Hepatocyte (in vitro differentiated cells): ENCODE measurements around the gene TCEA3.

Experiments used
- EZH2 ChIP-seq: fragments of 200-600 bp; sonication (generic); IDR thresholded peaks from 2 replicates; pipeline ENCODE4 v1.6.1; 2016; ENCODE audit warnings: antibody characterized with exemption, mild to moderate bottlenecking, borderline replicate concordance
- EZH2phosphoT487 ChIP-seq: fragments of 200-600 bp; sonication (generic); IDR thresholded peaks from one replicate; pipeline ENCODE4 v1.6.1; 2018; ENCODE audit warnings: antibody characterized with exemption, mild to moderate bottlenecking, low read depth, moderate library complexity; ENCODE audit not compliant: unreplicated experiment, severe bottlenecking
- TF ChIP-seq, protein P1 (sequence below): fragments of 200-600 bp; sonication (generic); IDR thresholded peaks from 2 replicates; pipeline ENCODE4 v1.5.1; 2016; ENCODE audit warnings: antibody characterized with exemption, mild to moderate bottlenecking; ENCODE audit not compliant: poor library complexity

DNA sequence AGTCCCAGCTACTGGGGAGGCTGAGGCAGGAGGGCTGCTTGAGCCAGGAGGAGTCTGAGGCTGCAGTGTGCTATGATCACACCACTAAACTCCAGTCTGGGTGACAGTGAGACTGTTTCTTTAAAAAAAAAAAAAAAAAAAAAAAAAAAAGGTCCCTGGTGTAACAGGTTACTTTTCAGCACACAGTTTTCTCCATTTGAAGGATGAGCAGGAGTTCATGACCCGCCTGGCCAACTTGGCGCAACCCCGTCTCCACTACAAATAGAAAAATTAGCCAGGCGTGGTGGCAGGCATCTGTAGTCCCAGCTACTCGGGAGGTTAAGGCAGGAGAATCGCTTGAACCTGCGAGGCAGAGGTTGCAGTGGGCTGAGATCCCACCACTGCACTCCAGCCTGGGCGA is 92.8 kb downstream of the TCEA3 start:
- TF ChIP-seq, protein P1, sequence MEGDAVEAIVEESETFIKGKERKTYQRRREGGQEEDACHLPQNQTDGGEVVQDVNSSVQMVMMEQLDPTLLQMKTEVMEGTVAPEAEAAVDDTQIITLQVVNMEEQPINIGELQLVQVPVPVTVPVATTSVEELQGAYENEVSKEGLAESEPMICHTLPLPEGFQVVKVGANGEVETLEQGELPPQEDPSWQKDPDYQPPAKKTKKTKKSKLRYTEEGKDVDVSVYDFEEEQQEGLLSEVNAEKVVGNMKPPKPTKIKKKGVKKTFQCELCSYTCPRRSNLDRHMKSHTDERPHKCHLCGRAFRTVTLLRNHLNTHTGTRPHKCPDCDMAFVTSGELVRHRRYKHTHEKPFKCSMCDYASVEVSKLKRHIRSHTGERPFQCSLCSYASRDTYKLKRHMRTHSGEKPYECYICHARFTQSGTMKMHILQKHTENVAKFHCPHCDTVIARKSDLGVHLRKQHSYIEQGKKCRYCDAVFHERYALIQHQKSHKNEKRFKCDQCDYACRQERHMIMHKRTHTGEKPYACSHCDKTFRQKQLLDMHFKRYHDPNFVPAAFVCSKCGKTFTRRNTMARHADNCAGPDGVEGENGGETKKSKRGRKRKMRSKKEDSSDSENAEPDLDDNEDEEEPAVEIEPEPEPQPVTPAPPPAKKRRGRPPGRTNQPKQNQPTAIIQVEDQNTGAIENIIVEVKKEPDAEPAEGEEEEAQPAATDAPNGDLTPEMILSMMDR, result no peak
- no peak for TF ChIP-seq EZH2phosphoT487
- no peak for TF ChIP-seq EZH2
